ENCODE results near the gene TANGO2.

GRCh38 chr22:20009582-20010306 lies 11.2 kb upstream of the TANGO2 start:
- TF ChIP-seq FOSL2 (IDR thresholded peaks at IDR 0.05; ENCODE audit: borderline replicate concordance, low read depth) (no peak), CTCF (IDR thresholded peaks at IDR 0.05) (no peak), EP300 (IDR thresholded peaks at IDR 0.05; ENCODE audit: borderline replicate concordance in 1 of 2, low read depth in 1 of 2, low read length in 1 of 2) (peak in 1 of 2 experiments; percentile 96; a peak in 2 of 4 replicates), RXRA (IDR thresholded peaks at IDR 0.05; ENCODE audit: borderline replicate concordance, low read depth) (no peak), ZBTB33 (IDR thresholded peaks at IDR 0.05; ENCODE audit: borderline replicate concordance, low read depth) (no peak), POLR2AphosphoS5 (IDR thresholded peaks at IDR 0.05; ENCODE audit: low read depth, low read length) (peak; percentile 46; the same call in 1 of the 2 replicates), JUND (IDR thresholded peaks at IDR 0.05) (no peak), PBX3 (IDR thresholded peaks at IDR 0.05) (no peak), IRF3 (IDR thresholded peaks at IDR 0.05; ENCODE audit: low read depth, low read length) (no peak; the same call in 1 of the 2 replicates), USF2 (IDR thresholded peaks at IDR 0.05; ENCODE audit: borderline replicate concordance, low read depth, low read length) (no peak), SIN3A (IDR thresholded peaks at IDR 0.05; ENCODE audit: borderline replicate concordance, low read depth, low read length) (no peak), FOXM1 (IDR thresholded peaks at IDR 0.05; ENCODE audit: low read depth) (no peak)
